Stimulated activated CD8-positive, alpha-beta memory T cell treated with anti-CD3 and anti-CD28 coated beads, Interleukin-15, amount 100 ng/mL, for 4 hours (primary cell): ENCODE data around the gene SRRM2.

Experiments
- DNase-seq, 2 donors: peaks; one replicate each; pipeline ENCODE4 v3.0.0-alpha.2; 2020; ENCODE audit warnings: low read depth in 2 of 2

Gene SRRM2

GRCh38 chr16:2762711-2763110, 10.3 kb downstream of the SRRM2 start:
- DNase-seq, result no peak

GRCh38 chr16:2763173-2763572, 10.7 kb downstream of the SRRM2 start:
- no peak for DNase-seq

GRCh38 chr16:2764718-2765117, 12.3 kb downstream of the SRRM2 start:
- DNase-seq, result no peak

GRCh38 chr16:2765462-2766404, 13.3 kb downstream of the SRRM2 start:
- no peak for DNase-seq

GRCh38 chr16:2766430-2767139, 14.1 kb downstream of the SRRM2 start:
- DNase-seq, result no peak

- no peak for DNase-seq
Measured at GRCh38 chr16:2767140-2767731, 14.8 kb downstream of the SRRM2 start.

- DNase-seq, result no peak
Measured at GRCh38 chr16:2767891-2768290, 15.5 kb downstream of the SRRM2 start.

GRCh38 chr16:2768403-2769089, 16.1 kb downstream of the SRRM2 start:
- DNase-seq, result no peak

GRCh38 chr16:2769100-2769529, 16.7 kb downstream of the SRRM2 start:
- DNase-seq, result no peak

GRCh38 chr16:2769675-2770056, 17.2 kb downstream of the SRRM2 start:
- no peak for DNase-seq

- no peak for DNase-seq
Measured at GRCh38 chr16:2770057-2770951, 17.9 kb downstream of the SRRM2 start.

- DNase-seq, result no peak
Measured at GRCh38 chr16:2771496-2772402, 19.3 kb downstream of the SRRM2 start.

- no peak for DNase-seq
Measured at GRCh38 chr16:2773188-2773968, 20.9 kb downstream of the SRRM2 start.

- no peak for DNase-seq
Measured at GRCh38 chr16:2774161-2774891, 21.9 kb downstream of the SRRM2 start.

- no peak for DNase-seq
Measured at GRCh38 chr16:2775131-2775716, 22.8 kb downstream of the SRRM2 start.

- no peak for DNase-seq
Measured at GRCh38 chr16:2775765-2776499, 23.5 kb downstream of the SRRM2 start.

GRCh38 chr16:2776500-2777139, 24.2 kb downstream of the SRRM2 start:
- DNase-seq, result no peak
